Kidney (tissue), 14 donors: Measurements from ENCODE around the gene ATXN10. TPM values are rescaled to one million over a fixed set of nuclear protein-coding genes. Genes with fewer than 3 reads are reported as not detected.

Experiments
- DNase-seq, 5 donors: peaks; one replicate each; pipeline ENCODE4 v3.0.0-alpha.2; 2013 to 2020
- FAIRE-seq: peaks from 2 replicates; lab custom pipeline; 2012; peaks lifted over from hg19 to GRCh38; lab: Jason Lieb, UNC
- H3K27ac ChIP-seq, 2 donors: one replicate each; pipeline ENCODE4 v1.7.0; 2013; ENCODE audit warnings: low read depth in 2 of 2, low read length in 2 of 2, inconsistent platforms in 1 of 2
- H3K27me3 ChIP-seq: one replicate; pipeline ENCODE4 v1.7.1; 2013; ENCODE audit warnings: low read length, inconsistent platforms; ENCODE audit not compliant: control insufficient read depth, insufficient read depth
- H3K36me3 ChIP-seq, 3 donors: one replicate each; pipeline versions ENCODE4 v1.7.0 to v1.7.1; 2013; ENCODE audit warnings: low read length in 3 of 3, control low read depth in 1 of 3, inconsistent platforms in 1 of 3; ENCODE audit not compliant: insufficient read depth in 3 of 3, control insufficient read depth in 2 of 3
- H3K4me1 ChIP-seq, 3 donors: one replicate each; pipeline versions ENCODE4 v1.7.0 to v1.7.1; 2013; ENCODE audit warnings: low read length in 3 of 3, inconsistent platforms in 1 of 3, low read depth in 1 of 3; ENCODE audit not compliant: control insufficient read depth in 2 of 3, insufficient read depth in 2 of 3
- H3K4me3 ChIP-seq, 3 donors: one replicate each; pipeline versions ENCODE4 v1.7.0 to v1.8.1; 2013; ENCODE audit warnings: low read length in 3 of 3, control low read depth in 1 of 3, inconsistent platforms in 1 of 3
- H3K9ac ChIP-seq, 3 donors: one replicate each; pipeline versions ENCODE4 v1.7.0 to v1.7.1; 2013; ENCODE audit warnings: low read length in 3 of 3, control low read depth in 1 of 3, inconsistent platforms in 1 of 3
- H3K9me3 ChIP-seq, 3 donors: one replicate each; pipeline versions ENCODE4 v1.7.0 to v1.7.1; 2013; ENCODE audit warnings: low read length in 3 of 3, control low read depth in 1 of 3, inconsistent platforms in 1 of 3; ENCODE audit not compliant: control insufficient read depth in 2 of 3, insufficient read depth in 1 of 3
- CTCF ChIP-seq: IDR thresholded peaks from 3 replicates; pipeline ENCODE4 v1.5.1; 2012; ENCODE audit warnings: mild to moderate bottlenecking, moderate library complexity, borderline replicate concordance; ENCODE audit not compliant: insufficient read depth; ENCODE audit errors: extremely low read depth
- intact Hi-C: fragments of 100-400 bp; cut with DNase I; formaldehyde crosslinking; loops from one replicate; pipeline ENCODE4 v1.11.1; 2022
- polyA plus RNA-seq: library from polyadenylated mRNA; stranded (reverse); fragments of 350-450 nt; fragmentation: Illumina TruSeq; extraction: RNeasy Lipid Tissue Mini Kit (QIAGEN cat#74804); gene quantifications from one replicate; pipeline ENCODE4 v1.2.3, GENCODE V29; 2014; ENCODE audit warnings: low read depth, low replicate concordance; ENCODE audit not compliant: insufficient read depth
- total RNA-seq: library from RNA; stranded (reverse); fragmentation: NEBNext Ultra II Directional; extraction: Animal tissue kit (Norgen Biotek cat#: 25700); gene quantifications from one replicate; pipeline ENCODE4 v1.2.1, GENCODE V29; 2021
- donor health status: control.
- donor health status: control.
- donor health status: control.
- donor health status: control.
- donor health status: control.
- donor health status: DM: yes; HTN: yes; CAD: no.
- donor health status: Normal renal cell carcinoma (clear cell type).

The ATXN10 gene
- total and polyA plus RNA-seq, 2 donors from 2014 or later: 121 to 142 TPM

- Histone ChIP-seq H3K4me1 (peaks cover 0 to 4% (median 0%) of the 10 kb centered on the region in 3 donors), H3K4me3 (no peak overlapping the region), H3K27me3 (no peaks in the 10 kb centered on the region), H3K36me3 (no peaks in the 10 kb centered on the region), H3K9ac (no peak overlapping the region), H3K27ac (no peak overlapping the region), H3K9me3 (no peaks in the 10 kb centered on the region)
- intact Hi-C loops: no loop called here
- FAIRE-seq (no peak), DNase-seq (no peak)
- TF ChIP-seq CTCF: no peak
Measured at GRCh38 chr22:45762545-45763235, 91.1 kb downstream of the ATXN10 start.

- TF ChIP-seq CTCF: no peak
- H3K4me3 ChIP-seq: no peak overlapping the region
- peaks cover 0 to 4% (median 0%) of the 10 kb centered on the region in 3 donors for H3K4me1 ChIP-seq
- H3K27me3 ChIP-seq: no peaks in the 10 kb centered on the region
- FAIRE-seq: no peak
- DNase-seq: no peak
- H3K36me3 ChIP-seq: no peaks in the 10 kb centered on the region
- H3K9me3 ChIP-seq: no peaks in the 10 kb centered on the region
- intact Hi-C loops: no loop called here
- no peak overlapping the region for H3K9ac ChIP-seq
- H3K27ac ChIP-seq: no peak overlapping the region
Measured at GRCh38 chr22:45763236-45763624, 91.6 kb downstream of the ATXN10 start.

- TF ChIP-seq CTCF: no peak
- no peak overlapping the region for H3K9ac ChIP-seq
- no peak overlapping the region for H3K4me3 ChIP-seq
- no peak for FAIRE-seq
- DNase-seq: no peak
- H3K27me3 ChIP-seq: no peaks in the 10 kb centered on the region
- no peaks in the 10 kb centered on the region for H3K36me3 ChIP-seq
- H3K27ac ChIP-seq: no peak overlapping the region
- H3K4me1 ChIP-seq: no peaks in the 10 kb centered on the region
- no peaks in the 10 kb centered on the region for H3K9me3 ChIP-seq
- intact Hi-C loops: no loop called here
Measured at GRCh38 chr22:45768490-45768889, 96.9 kb downstream of the ATXN10 start.
